ENCODE measurements around the gene POLG2. TPM values are rescaled to one million over a fixed set of nuclear protein-coding genes. Genes with fewer than 3 reads are reported as not detected.
A peak's percentile ranks its signal among the peaks of the same experiment; 100 is the strongest.

POLG2 gene
- 10 to 100 TPM in 1 of 4 donors, 1 to 10 TPM in 3; 1.4 to 12.6 (median 6.6) TPM for total RNA-seq

DNA sequence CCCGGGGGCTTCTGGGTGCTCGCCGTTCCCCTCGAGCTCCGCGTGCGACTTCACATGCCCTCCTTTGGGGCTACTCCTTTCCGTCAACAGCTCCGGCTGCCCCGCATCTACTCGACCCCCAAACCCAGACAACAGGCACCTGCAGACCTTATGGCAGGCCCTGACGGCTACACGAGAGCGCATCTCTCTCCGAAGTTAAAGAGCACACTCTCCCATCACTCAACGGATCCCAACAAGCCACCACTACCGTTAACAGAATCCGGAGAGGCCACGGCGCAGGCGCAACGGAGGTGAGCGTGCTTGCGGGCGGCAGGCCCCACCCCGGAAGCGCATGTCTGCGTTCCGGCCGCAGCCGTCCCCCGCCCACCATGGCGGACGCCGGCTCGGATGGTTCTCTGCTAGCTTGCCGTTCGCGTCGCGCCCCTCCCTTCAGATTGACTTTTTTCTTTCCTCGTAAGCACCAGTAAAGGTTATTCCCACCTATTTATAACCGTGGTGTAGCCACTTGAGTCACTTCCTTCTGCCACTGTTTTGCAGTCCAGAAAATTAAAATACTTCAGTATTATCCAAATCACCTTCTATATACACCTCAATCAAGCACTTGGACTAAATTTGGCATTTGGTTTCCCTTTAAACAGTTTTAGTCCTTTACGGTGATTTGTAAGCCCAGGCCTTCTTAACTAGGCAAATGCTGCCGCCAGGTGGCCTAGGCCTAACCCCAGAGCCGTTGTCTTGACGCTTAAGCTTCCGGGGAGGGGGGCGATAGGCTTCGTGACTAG is at the start of gene POLG2:
POLG2 (minus strand) TSS at position 269 of the 779 bp plus-strand sequence; CDS start at position 183, 86 bp downstream.
- peaks cover 18 to 59% of the 10 kb centered on the region in 2 donors for H3K36me3 ChIP-seq
- peaks cover 4 to 86% (median 14%) of the 10 kb centered on the region in 3 donors for H3K4me1 ChIP-seq

DNA sequence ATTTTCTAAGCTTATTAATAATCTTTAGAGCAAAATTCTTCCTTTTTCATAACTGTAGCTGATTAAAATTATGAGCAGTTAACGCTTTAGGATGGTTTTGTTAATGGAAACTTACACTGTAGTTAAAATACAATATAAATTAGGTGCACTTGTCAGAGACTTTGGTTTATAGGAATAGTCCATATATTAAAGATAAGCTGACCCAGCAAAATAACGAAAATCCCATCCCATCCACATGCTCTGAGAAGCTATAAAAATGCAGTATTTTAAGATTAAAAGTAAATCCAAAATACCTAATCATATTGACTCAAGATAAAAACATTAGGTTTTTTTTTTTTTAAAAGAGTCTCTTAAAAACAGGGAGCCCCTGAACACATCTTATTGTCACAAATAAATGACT is 47.9 kb upstream of the POLG2 start:
- TF ChIP-seq POLR2AphosphoS5 (IDR thresholded peaks at IDR 0.05) (no peak), EP300 (IDR thresholded peaks at IDR 0.05) (no peak), POLR2A (IDR thresholded peaks at IDR 0.05) (no peak)
- TF ChIP-seq, protein P1, sequence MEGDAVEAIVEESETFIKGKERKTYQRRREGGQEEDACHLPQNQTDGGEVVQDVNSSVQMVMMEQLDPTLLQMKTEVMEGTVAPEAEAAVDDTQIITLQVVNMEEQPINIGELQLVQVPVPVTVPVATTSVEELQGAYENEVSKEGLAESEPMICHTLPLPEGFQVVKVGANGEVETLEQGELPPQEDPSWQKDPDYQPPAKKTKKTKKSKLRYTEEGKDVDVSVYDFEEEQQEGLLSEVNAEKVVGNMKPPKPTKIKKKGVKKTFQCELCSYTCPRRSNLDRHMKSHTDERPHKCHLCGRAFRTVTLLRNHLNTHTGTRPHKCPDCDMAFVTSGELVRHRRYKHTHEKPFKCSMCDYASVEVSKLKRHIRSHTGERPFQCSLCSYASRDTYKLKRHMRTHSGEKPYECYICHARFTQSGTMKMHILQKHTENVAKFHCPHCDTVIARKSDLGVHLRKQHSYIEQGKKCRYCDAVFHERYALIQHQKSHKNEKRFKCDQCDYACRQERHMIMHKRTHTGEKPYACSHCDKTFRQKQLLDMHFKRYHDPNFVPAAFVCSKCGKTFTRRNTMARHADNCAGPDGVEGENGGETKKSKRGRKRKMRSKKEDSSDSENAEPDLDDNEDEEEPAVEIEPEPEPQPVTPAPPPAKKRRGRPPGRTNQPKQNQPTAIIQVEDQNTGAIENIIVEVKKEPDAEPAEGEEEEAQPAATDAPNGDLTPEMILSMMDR (IDR thresholded peaks at IDR 0.05) = no peak
- H3K36me3 ChIP-seq = peaks cover 0 to 95% of the 10 kb centered on the region in 2 donors

More for the DNA sequence above, at the start of gene POLG2:
- peak within 1 kb of the TSS; percentile 41 to 84 (median 82) for H3K27ac ChIP-seq
- H3K9me3 ChIP-seq = no peaks in the 10 kb centered on the region
- TF ChIP-seq EP300 (IDR thresholded peaks at IDR 0.05) = no peak
- peak; percentile 93 for TF ChIP-seq POLR2AphosphoS5 (IDR thresholded peaks at IDR 0.05)
- peak; percentile 51 to 60 for TF ChIP-seq POLR2A (IDR thresholded peaks at IDR 0.05)
- TF ChIP-seq, protein P1 (IDR thresholded peaks at IDR 0.05) = peak in 3 of 4 experiments; percentile 45 to 56 (median 50)
- 1 to 9% methylated on average over 7 to 14 of the region's 50 CpGs for WGBS, 2 donors (ENCODE audit: low coverage in 1 of 2)
- ATAC-seq = peak; percentile 93
- H3K27me3 ChIP-seq = no peaks in the 10 kb centered on the region
- peak within 1 kb of the TSS; percentile 70 to 74 for H3K4me3 ChIP-seq

GRCh38 chr17:64540118-64540776 is 43.4 kb upstream of the POLG2 start:
- Histone ChIP-seq H3K27ac (no peak overlapping the region), H3K36me3 (peaks cover 0 to 98% of the 10 kb centered on the region in 2 donors), H3K9me3 (no peaks in the 10 kb centered on the region), H3K4me3 (no peak overlapping the region), H3K27me3 (no peaks in the 10 kb centered on the region), H3K4me1 (no peaks in the 10 kb centered on the region)
- WGBS, 2 donors (ENCODE audit: low coverage in 1 of 2) = 88% methylated on average over 4 to 5 of the region's 5 CpGs
- TF ChIP-seq, protein P1 (IDR thresholded peaks at IDR 0.05) = no peak
- TF ChIP-seq POLR2A (IDR thresholded peaks at IDR 0.05) = no peak
- TF ChIP-seq POLR2AphosphoS5 (IDR thresholded peaks at IDR 0.05) = no peak
- TF ChIP-seq EP300 (IDR thresholded peaks at IDR 0.05) = no peak
- ATAC-seq = no peak

More for the DNA sequence above, 47.9 kb upstream of the POLG2 start:
- Histone ChIP-seq H3K27ac (no peak overlapping the region), H3K9me3 (no peaks in the 10 kb centered on the region), H3K4me3 (no peak overlapping the region), H3K4me1 (no peaks in the 10 kb centered on the region), H3K27me3 (no peaks in the 10 kb centered on the region)
- no peak for ATAC-seq
- 83 to 93% methylated on average over 2 of the region's 2 CpGs for WGBS, 2 donors (ENCODE audit: low coverage in 1 of 2)

DNA sequence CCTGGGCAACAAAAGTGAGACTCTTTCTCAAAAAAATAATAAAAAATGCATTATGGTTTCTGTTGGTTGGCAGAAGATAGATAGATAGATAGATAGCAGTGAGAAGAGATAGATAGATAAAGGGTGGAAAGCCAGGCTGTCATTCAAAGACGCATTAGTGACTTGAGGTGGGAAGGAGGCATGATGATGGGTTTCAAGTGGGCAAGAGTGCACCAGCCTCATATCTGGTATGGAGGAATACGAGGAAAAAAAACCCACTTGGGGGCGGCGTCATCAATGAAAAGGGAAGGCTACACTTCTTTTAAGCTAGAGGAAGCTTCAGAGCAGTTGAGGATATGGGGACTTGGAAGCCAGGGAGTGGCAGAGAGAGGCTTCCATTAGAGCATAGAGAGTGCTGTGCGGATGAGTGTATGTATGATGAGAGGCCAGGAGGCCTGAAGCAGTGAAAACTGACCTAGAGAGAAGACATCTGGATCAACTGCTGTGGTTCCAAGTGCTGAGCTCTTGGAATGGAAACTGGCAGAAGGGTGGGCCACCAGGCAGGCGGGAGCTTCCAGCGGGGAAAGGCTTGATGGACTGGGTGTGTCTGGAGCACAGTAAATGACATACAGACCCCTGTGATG is 41.8 kb upstream of the POLG2 start:
- Histone ChIP-seq H3K9me3 (no peaks in the 10 kb centered on the region), H3K4me1 (no peaks in the 10 kb centered on the region), H3K4me3 (no peak overlapping the region), H3K36me3 (peaks cover 0 to 99% of the 10 kb centered on the region in 2 donors), H3K27me3 (no peaks in the 10 kb centered on the region), H3K27ac (peak overlapping the region in 1 of 4 donors; percentile 7)
- no peak for ATAC-seq
- WGBS, 2 donors (ENCODE audit: low coverage in 1 of 2) = 77 to 83% methylated on average over 5 to 7 of the region's 7 CpGs
- TF ChIP-seq POLR2AphosphoS5 (IDR thresholded peaks at IDR 0.05) (no peak), POLR2A (IDR thresholded peaks at IDR 0.05) (no peak), EP300 (IDR thresholded peaks at IDR 0.05) (no peak)
- TF ChIP-seq, protein P1 (IDR thresholded peaks at IDR 0.05) = no peak
